ENCODE results near the gene SLF2. TPM values are rescaled to one million over a fixed set of nuclear protein-coding genes. Genes with fewer than 3 reads are reported as not detected.

Gene SLF2
- total and polyA plus RNA-seq, 9 of the 15 experiments (the other 6 are each of a cell fraction or from before 2014, with no cell fraction given) = 1.7 to 18.4 (median 7.8) TPM

- TF ChIP-seq SOX6 (IDR thresholded peaks at IDR 0.05) (no peak), ZNF436 (CRISPR knock-in tag; IDR thresholded peaks at IDR 0.05) (no peak), GTF2F1 (IDR thresholded peaks at IDR 0.05; ENCODE audit: low read depth, low read length) (no peak), NR2C1 (IDR thresholded peaks at IDR 0.05) (no peak), NR2C1 (tag; IDR thresholded peaks at IDR 0.05) (no peak), GTF2A2 (tag; IDR thresholded peaks at IDR 0.05) (no peak), GABPA (tag; conservative IDR thresholded peaks at IDR 0.05; ENCODE audit: low read depth) (no peak; the same call in 1 of the 2 replicates), MNT (conservative IDR thresholded peaks at IDR 0.05) (no peak), ILK (tag; IDR thresholded peaks at IDR 0.05; ENCODE audit: borderline replicate concordance, low read depth) (no peak), ZBTB7A (IDR thresholded peaks at IDR 0.05; ENCODE audit: borderline replicate concordance, control insufficient read depth, low read depth, low read length) (peak; percentile 71), PHB2 (IDR thresholded peaks at IDR 0.05; ENCODE audit: low read depth) (no peak), CCNT2 (IDR thresholded peaks at IDR 0.05; ENCODE audit: borderline replicate concordance, extremely low read depth, insufficient read length, low read depth, low read length) (no peak), HINFP (tag; conservative IDR thresholded peaks at IDR 0.05; ENCODE audit: low read depth) (no peak), CBX8 (IDR thresholded peaks at IDR 0.05; ENCODE audit: borderline replicate concordance, extremely low read depth, low read depth, low read length, poor library complexity, severe bottlenecking) (no peak), BRD4 (IDR thresholded peaks at IDR 0.05) (no peak), XRCC5 (IDR thresholded peaks at IDR 0.05; ENCODE audit: low read depth, low read length) (no peak), BRD9 (IDR thresholded peaks at IDR 0.05; ENCODE audit: low read depth, partially characterized antibody) (no peak), MEIS2 (IDR thresholded peaks at IDR 0.05; ENCODE audit: partially characterized antibody) (no peak)
- TF ChIP-seq, protein P1, sequence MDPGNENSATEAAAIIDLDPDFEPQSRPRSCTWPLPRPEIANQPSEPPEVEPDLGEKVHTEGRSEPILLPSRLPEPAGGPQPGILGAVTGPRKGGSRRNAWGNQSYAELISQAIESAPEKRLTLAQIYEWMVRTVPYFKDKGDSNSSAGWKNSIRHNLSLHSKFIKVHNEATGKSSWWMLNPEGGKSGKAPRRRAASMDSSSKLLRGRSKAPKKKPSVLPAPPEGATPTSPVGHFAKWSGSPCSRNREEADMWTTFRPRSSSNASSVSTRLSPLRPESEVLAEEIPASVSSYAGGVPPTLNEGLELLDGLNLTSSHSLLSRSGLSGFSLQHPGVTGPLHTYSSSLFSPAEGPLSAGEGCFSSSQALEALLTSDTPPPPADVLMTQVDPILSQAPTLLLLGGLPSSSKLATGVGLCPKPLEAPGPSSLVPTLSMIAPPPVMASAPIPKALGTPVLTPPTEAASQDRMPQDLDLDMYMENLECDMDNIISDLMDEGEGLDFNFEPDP (CRISPR knock-in tag; IDR thresholded peaks at IDR 0.05) = no peak
- TF ChIP-seq, protein P2, sequence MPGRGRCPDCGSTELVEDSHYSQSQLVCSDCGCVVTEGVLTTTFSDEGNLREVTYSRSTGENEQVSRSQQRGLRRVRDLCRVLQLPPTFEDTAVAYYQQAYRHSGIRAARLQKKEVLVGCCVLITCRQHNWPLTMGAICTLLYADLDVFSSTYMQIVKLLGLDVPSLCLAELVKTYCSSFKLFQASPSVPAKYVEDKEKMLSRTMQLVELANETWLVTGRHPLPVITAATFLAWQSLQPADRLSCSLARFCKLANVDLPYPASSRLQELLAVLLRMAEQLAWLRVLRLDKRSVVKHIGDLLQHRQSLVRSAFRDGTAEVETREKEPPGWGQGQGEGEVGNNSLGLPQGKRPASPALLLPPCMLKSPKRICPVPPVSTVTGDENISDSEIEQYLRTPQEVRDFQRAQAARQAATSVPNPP (IDR thresholded peaks at IDR 0.05; ENCODE audit: borderline replicate concordance, insufficient read depth, insufficient read length) = no peak
- TF ChIP-seq, protein P3, sequence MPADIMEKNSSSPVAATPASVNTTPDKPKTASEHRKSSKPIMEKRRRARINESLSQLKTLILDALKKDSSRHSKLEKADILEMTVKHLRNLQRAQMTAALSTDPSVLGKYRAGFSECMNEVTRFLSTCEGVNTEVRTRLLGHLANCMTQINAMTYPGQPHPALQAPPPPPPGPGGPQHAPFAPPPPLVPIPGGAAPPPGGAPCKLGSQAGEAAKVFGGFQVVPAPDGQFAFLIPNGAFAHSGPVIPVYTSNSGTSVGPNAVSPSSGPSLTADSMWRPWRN (IDR thresholded peaks at IDR 0.05; ENCODE audit: low read depth) = no peak
Measured at GRCh38 chr10:100996678-100997359, 84.1 kb downstream of the SLF2 start (continued).
